Fibroblast of the aortic adventitia (primary cell): ENCODE data around the gene ACOXL. TPM values are rescaled to one million over a fixed set of nuclear protein-coding genes. Genes with fewer than 3 reads are reported as not detected.

ENCODE experiments used
- DNase-seq: peaks from one replicate; pipeline ENCODE4 v3.0.0-alpha.2; 2010; ENCODE audit warnings: low read depth
- H3K4me3 ChIP-seq: 2 replicates; pipeline ENCODE4 v1.5.1; 2011; ENCODE audit warnings: low read depth, mild to moderate bottlenecking, control low read depth, low read length, moderate library complexity
- total RNA-seq: library from RNA; depleted of rRNA; stranded (reverse); fragments of >200 nt; gene quantifications from 2 replicates; pipeline ENCODE4 v1.2.3, GENCODE V29; 2012; ENCODE audit warnings: low replicate concordance
- TF ChIP-seq, protein P1 (sequence below): IDR thresholded peaks from 2 replicates; pipeline ENCODE4 v1.5.1; 2011; ENCODE audit warnings: mild to moderate bottlenecking, low read length, control low read depth, inconsistent platforms; ENCODE audit not compliant: insufficient read depth

The ACOXL gene
- total RNA-seq, 1 donor, result not detected

DNA sequence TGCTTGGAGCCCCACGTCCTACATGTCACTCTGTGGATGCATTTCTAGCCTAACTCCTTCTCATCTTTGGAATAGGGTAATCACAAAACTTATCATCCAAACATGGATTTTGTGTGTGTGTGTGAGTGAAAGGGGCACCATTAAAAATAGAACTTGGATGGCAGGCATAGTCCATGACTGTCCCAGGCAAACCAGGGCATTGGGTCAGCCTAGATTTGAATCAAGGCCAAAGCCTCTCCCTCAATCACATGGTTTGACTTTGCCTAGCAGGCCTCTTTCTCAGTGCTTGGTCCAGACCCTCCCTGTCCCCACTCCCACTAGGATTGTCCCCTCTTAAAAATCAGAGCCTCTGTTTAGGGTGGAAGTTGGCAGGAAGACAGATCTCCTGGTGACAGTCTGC, 320.9 kb downstream of the ACOXL start:
- TF ChIP-seq, protein P1, sequence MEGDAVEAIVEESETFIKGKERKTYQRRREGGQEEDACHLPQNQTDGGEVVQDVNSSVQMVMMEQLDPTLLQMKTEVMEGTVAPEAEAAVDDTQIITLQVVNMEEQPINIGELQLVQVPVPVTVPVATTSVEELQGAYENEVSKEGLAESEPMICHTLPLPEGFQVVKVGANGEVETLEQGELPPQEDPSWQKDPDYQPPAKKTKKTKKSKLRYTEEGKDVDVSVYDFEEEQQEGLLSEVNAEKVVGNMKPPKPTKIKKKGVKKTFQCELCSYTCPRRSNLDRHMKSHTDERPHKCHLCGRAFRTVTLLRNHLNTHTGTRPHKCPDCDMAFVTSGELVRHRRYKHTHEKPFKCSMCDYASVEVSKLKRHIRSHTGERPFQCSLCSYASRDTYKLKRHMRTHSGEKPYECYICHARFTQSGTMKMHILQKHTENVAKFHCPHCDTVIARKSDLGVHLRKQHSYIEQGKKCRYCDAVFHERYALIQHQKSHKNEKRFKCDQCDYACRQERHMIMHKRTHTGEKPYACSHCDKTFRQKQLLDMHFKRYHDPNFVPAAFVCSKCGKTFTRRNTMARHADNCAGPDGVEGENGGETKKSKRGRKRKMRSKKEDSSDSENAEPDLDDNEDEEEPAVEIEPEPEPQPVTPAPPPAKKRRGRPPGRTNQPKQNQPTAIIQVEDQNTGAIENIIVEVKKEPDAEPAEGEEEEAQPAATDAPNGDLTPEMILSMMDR, result no peak
- DNase-seq, result no peak
- no peak overlapping the region for H3K4me3 ChIP-seq

DNA sequence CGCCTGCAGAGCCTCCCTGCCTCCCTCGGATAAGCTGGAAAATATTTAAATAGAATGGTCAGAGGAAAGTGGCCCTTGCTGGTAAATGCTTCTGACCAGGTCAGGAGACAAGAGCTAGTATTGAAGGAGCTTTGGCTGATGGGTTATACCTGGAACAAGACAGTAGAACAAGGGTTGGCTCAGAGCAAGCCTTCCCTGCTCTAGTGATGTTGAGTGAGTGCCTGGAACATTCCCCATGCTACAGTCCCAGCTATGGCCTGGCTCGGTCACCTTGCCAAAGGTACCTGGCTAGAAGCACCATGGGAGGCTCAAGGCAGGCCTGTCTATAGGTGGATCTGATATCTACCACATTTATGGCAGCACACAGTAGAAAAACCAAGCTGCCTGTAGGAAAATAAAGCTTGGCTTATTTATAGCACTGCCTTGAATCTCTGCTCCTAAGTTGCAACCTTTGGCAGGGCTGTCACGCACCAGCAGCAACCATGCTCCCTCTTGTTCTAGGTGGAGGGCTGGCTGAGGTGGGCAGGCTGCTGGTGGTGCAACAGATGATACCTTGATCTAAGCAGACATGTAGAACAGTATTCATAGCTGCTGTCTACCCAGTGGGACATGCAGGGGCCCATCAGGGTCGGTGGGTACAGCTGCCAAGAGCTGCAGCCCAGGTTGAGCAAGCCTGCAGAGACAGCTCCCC, 321.6 kb downstream of the ACOXL start:
- no peak for DNase-seq
- no peak overlapping the region for H3K4me3 ChIP-seq
- TF ChIP-seq, protein P1, result no peak

DNA sequence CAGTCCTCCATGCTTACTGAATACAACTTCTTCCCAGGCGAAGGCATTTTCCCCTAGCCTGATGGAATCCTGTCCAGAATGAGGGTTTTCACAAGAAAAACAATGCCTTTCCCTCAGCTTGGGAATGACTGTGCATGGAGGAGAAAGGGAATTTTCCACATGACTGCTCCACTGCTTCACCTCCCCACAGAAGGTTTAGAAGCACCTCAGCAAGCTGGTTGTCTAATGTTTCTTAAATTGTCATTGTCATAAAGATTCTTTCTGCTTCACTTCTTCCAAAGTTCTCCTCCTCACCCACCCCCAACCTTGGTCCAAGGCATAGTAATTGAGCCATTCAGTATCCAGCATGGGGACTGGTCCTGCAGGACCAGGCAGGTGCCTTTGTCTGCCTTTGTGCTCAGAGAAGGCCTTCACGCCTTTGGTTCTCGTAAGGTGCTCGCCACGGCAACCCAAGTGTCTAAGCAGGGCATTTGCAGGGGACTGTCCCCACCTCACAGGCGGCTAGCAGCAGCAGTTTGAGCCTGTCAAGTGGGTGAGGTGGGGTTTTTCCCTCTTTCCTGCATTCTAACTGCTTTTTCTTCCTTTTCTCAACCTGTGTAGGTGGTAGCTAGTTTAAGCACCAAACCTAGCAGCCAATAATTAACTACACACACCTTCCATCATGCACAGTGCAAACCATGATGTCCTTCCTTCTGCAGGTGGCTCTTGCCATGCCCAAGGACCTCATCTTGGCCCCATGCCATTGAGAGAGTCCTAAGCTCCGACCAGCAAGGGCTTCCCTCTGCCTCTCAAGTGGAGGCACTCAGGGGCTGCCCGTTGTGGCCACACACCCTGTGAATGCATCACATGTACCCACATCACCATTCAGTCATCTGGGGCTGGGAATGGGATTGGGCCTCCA, 322.7 kb downstream of the ACOXL start:
- TF ChIP-seq, protein P1, result no peak
- no peak overlapping the region for H3K4me3 ChIP-seq
- DNase-seq, result no peak

DNA sequence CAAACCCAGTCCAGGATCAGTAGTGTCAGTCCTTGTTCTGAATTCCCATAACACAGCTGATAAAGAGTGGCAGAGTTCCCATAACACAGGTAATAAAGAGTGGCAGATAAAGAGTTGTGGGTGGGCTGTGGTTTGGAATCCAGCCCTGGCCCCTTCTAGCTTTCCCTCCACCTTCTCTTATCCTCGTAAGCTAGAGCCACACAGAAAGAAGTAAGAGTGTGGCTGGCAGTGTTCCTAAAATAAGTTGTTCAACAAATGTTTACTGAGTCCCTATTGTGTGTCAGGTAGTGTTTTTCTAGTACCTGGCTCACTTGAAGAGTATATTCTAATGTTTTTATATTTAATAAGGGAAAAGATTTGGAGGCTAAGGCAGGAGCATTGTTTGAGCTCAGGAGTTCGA, 323.4 kb downstream of the ACOXL start:
- DNase-seq, result no peak
- no peak overlapping the region for H3K4me3 ChIP-seq
- TF ChIP-seq, protein P1, result no peak

DNA sequence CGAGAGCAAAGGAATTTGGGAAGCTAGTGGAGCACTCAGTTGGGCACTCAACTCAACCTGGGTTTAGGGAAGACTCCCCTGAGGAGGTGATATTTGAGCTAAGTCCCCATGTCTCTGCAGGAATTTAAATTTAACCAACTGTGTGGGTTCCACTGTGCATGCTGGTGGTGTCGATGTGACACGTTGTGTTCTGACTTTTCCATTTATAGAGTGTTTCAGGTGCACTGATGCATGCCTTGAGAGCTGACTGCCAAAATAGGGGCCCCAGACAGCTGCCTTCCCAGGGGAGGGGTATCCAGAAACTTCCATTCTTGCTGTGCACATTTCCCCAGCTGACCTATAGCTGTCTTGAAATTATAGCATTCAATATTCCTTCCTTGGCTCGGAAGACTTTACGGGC, 324.7 kb downstream of the ACOXL start:
- no peak for DNase-seq
- H3K4me3 ChIP-seq, result no peak overlapping the region
- TF ChIP-seq, protein P1, result no peak

DNA sequence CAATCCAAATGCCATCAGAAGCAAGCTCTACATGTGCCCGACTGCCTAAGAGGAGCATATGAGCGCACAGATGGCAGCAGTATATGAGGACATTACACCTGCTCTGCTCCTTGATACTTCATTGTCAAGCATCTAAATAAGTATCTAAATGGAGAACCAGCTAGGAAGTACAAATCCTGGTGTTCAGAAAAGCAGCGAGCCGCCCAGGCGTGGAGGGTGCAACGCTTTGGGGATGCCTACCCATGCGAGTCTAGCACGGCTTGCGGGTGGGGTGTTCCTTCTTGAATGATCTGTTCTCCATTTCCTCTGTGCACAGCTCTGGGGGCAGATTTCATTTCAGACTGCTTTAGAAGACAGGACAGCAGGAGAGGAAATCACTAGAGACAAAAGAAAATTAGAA, 325.3 kb downstream of the ACOXL start:
- no peak overlapping the region for H3K4me3 ChIP-seq
- DNase-seq, result no peak
- TF ChIP-seq, protein P1, result no peak
